Trophoblast cell (in vitro differentiated cells and primary cell): ENCODE measurements around the gene CKAP4.

Experiments used
- DNase-seq, 2 donors: peaks; one replicate each; pipeline ENCODE4 v3.0.0-alpha.2; 2016
- H2AFZ ChIP-seq: 2 replicates; pipeline ENCODE4 v1.6.1; 2013; ENCODE audit warnings: low read length, moderate library complexity, mild to moderate bottlenecking; ENCODE audit not compliant: insufficient read depth, poor library complexity
- H2AK5ac ChIP-seq: 2 replicates; pipeline ENCODE4 v1.6.1; 2013; ENCODE audit warnings: mild to moderate bottlenecking, low read length
- H2BK120ac ChIP-seq: 2 replicates; pipeline ENCODE4 v1.6.1; 2013; ENCODE audit warnings: low read length, mild to moderate bottlenecking, moderate library complexity; ENCODE audit not compliant: insufficient read depth, poor library complexity
- H2BK12ac ChIP-seq: 2 replicates; pipeline ENCODE4 v1.6.1; 2013; ENCODE audit warnings: mild to moderate bottlenecking, low read length, moderate library complexity
- H2BK5ac ChIP-seq: 2 replicates; pipeline ENCODE4 v1.6.1; 2013; ENCODE audit warnings: low read length, low read depth, moderate library complexity, mild to moderate bottlenecking; ENCODE audit not compliant: poor library complexity
- H3K14ac ChIP-seq: 2 replicates; pipeline ENCODE4 v1.6.1; 2013; ENCODE audit warnings: mild to moderate bottlenecking, low read length
- H3K18ac ChIP-seq: 2 replicates; pipeline ENCODE4 v1.6.1; 2013; ENCODE audit warnings: mild to moderate bottlenecking, low read length
- H3K23ac ChIP-seq: 2 replicates; pipeline ENCODE4 v1.6.1; 2013; ENCODE audit warnings: low read length
- H3K27ac ChIP-seq: 2 replicates; pipeline ENCODE4 v1.5.1; 2013; ENCODE audit warnings: low read depth, mild to moderate bottlenecking, inconsistent platforms, low read length, moderate library complexity
- H3K27me3 ChIP-seq: 2 replicates; pipeline ENCODE4 v1.6.1; 2013; ENCODE audit warnings: inconsistent platforms, mild to moderate bottlenecking, low read length, moderate library complexity; ENCODE audit not compliant: insufficient read depth
- H3K36me3 ChIP-seq, 2 experiments: 1 replicate in 1 of 2; 2 replicates in 1 of 2; pipeline ENCODE4 v1.6.1; 2013; ENCODE audit warnings: low read length in 2 of 2, mild to moderate bottlenecking in 2 of 2, moderate library complexity in 1 of 2; ENCODE audit not compliant: insufficient read depth in 2 of 2, control insufficient read depth in 1 of 2
- H3K4ac ChIP-seq: 2 replicates; pipeline ENCODE4 v1.6.1; 2013; ENCODE audit warnings: low read depth, mild to moderate bottlenecking, low read length, moderate library complexity
- H3K4me1 ChIP-seq, 2 experiments: 1 replicate in 1 of 2; 2 replicates in 1 of 2; pipeline ENCODE4 v1.6.1; 2013; ENCODE audit warnings: low read length in 2 of 2, mild to moderate bottlenecking in 2 of 2, moderate library complexity in 1 of 2; ENCODE audit not compliant: insufficient read depth in 2 of 2, control insufficient read depth in 1 of 2
- H3K4me2 ChIP-seq: 2 replicates; pipeline ENCODE4 v1.6.1; 2013; ENCODE audit warnings: inconsistent platforms, mild to moderate bottlenecking, low read length, moderate library complexity
- H3K4me3 ChIP-seq: 2 replicates; pipeline ENCODE4 v1.5.1; 2013; ENCODE audit warnings: mild to moderate bottlenecking, low read depth, low read length, inconsistent platforms
- H3K79me1 ChIP-seq: one replicate; pipeline ENCODE4 v1.6.1; 2013; ENCODE audit warnings: low read length
- H3K79me2 ChIP-seq: 2 replicates; pipeline ENCODE4 v1.6.1; 2013; ENCODE audit warnings: low read length, mild to moderate bottlenecking; ENCODE audit not compliant: control insufficient read depth, insufficient read depth, poor library complexity
- H3K9ac ChIP-seq: 2 replicates; pipeline ENCODE4 v1.6.1; 2013; ENCODE audit warnings: mild to moderate bottlenecking, low read length
- H3K9me3 ChIP-seq: 2 replicates; pipeline ENCODE4 v1.6.1; 2013; ENCODE audit warnings: low read depth, mild to moderate bottlenecking, control low read depth, inconsistent platforms, low read length; ENCODE audit not compliant: insufficient read depth
- H4K12ac ChIP-seq: 2 replicates; pipeline ENCODE4 v1.6.1; 2013; ENCODE audit warnings: low read depth, mild to moderate bottlenecking, low read length, moderate library complexity
- H4K8ac ChIP-seq: 2 replicates; pipeline ENCODE4 v1.6.1; 2013; ENCODE audit warnings: low read depth, mild to moderate bottlenecking, low read length, moderate library complexity
- H4K91ac ChIP-seq: one replicate; pipeline ENCODE4 v1.6.1; 2013; ENCODE audit warnings: low read depth, mild to moderate bottlenecking, low read length, moderate library complexity
- WGBS: extraction: QIAGEN DNeasy Blood & Tissue Kit; methylation state at CpG from one replicate; pipeline ENCODE4 v1.1.7; 2013; ENCODE audit warnings: missing lambda C conversion rate; ENCODE audit not compliant: insufficient read length, insufficient coverage; ENCODE audit errors: extremely low coverage; 5-methylcytosine and 5-hydroxymethylcytosine counted together

Gene CKAP4

GRCh38 chr12:106274012-106274411 lies 26.2 kb upstream of the CKAP4 start:
- no CpG with 5 or more reads among the region's 6 CpGs for WGBS

GRCh38 chr12:106273491-106273890 lies 25.7 kb upstream of the CKAP4 start:
- Histone ChIP-seq H3K9ac (no peak overlapping the region), H2AFZ (no peak overlapping the region), H2BK12ac (no peak overlapping the region), H2AK5ac (no peak overlapping the region), H3K4ac (no peak overlapping the region), H3K4me1 (no peaks in the 10 kb centered on the region), H3K4me2 (no peak overlapping the region), H3K9me3 (no peaks in the 10 kb centered on the region), H4K12ac (no peak overlapping the region), H4K91ac (no peak overlapping the region), H3K4me3 (no peak overlapping the region), H3K18ac (no peak overlapping the region), H3K23ac (no peak overlapping the region), H2BK5ac (no peak overlapping the region), H3K36me3 (no peaks in the 10 kb centered on the region), H3K14ac (no peak overlapping the region), H3K79me1 (no peaks in the 10 kb centered on the region), H3K27me3 (no peaks in the 10 kb centered on the region), H3K79me2 (no peaks in the 10 kb centered on the region), H2BK120ac (no peak overlapping the region), H3K27ac (no peak overlapping the region), H4K8ac (no peak overlapping the region)
- WGBS = no CpG with 5 or more reads among the region's 6 CpGs
- DNase-seq = no peak

More at GRCh38 chr12:106274012-106274411, 26.2 kb upstream of the CKAP4 start:
- Histone ChIP-seq H3K79me1 (no peaks in the 10 kb centered on the region), H4K12ac (no peak overlapping the region), H4K91ac (no peak overlapping the region), H3K79me2 (no peaks in the 10 kb centered on the region), H3K4me1 (no peaks in the 10 kb centered on the region), H3K36me3 (no peaks in the 10 kb centered on the region), H3K18ac (no peak overlapping the region), H3K9me3 (no peaks in the 10 kb centered on the region), H2AFZ (no peak overlapping the region), H3K4ac (no peak overlapping the region), H3K4me2 (no peak overlapping the region), H2BK5ac (no peak overlapping the region), H2BK12ac (no peak overlapping the region), H3K9ac (no peak overlapping the region), H2BK120ac (no peak overlapping the region), H3K23ac (no peak overlapping the region), H3K4me3 (no peak overlapping the region), H2AK5ac (no peak overlapping the region), H3K27ac (no peak overlapping the region), H3K27me3 (no peaks in the 10 kb centered on the region), H3K14ac (no peak overlapping the region), H4K8ac (no peak overlapping the region)
- DNase-seq = no peak

- H2BK5ac ChIP-seq = no peak overlapping the region
- H2AK5ac ChIP-seq = no peak overlapping the region
- H4K91ac ChIP-seq = no peak overlapping the region
- no peak overlapping the region for H4K8ac ChIP-seq
- no peak overlapping the region for H4K12ac ChIP-seq
- no peaks in the 10 kb centered on the region for H3K79me1 ChIP-seq
- no peak overlapping the region for H3K27ac ChIP-seq
- no peak overlapping the region for H2AFZ ChIP-seq
- H3K4me3 ChIP-seq = no peak overlapping the region
- no peak overlapping the region for H2BK120ac ChIP-seq
- H3K79me2 ChIP-seq = no peaks in the 10 kb centered on the region
- H3K14ac ChIP-seq = no peak overlapping the region
- H2BK12ac ChIP-seq = no peak overlapping the region
- H3K18ac ChIP-seq = no peak overlapping the region
- WGBS = no CpG with 5 or more reads among the region's 5 CpGs
- no peak overlapping the region for H3K4ac ChIP-seq
- no peak overlapping the region for H3K23ac ChIP-seq
- H3K9ac ChIP-seq = no peak overlapping the region
- H3K4me2 ChIP-seq = no peak overlapping the region
- no peaks in the 10 kb centered on the region for H3K4me1 ChIP-seq
- no peaks in the 10 kb centered on the region for H3K9me3 ChIP-seq
- no peaks in the 10 kb centered on the region for H3K27me3 ChIP-seq
- DNase-seq = no peak
- no peaks in the 10 kb centered on the region for H3K36me3 ChIP-seq
Measured at GRCh38 chr12:106271575-106272505, 24.0 kb upstream of the CKAP4 start.

- Histone ChIP-seq H4K8ac (no peak overlapping the region), H3K14ac (no peak overlapping the region), H2BK12ac (no peak overlapping the region), H3K4ac (no peak overlapping the region), H3K9ac (no peak overlapping the region), H3K23ac (no peak overlapping the region), H3K4me1 (no peaks in the 10 kb centered on the region), H3K27ac (no peak overlapping the region), H3K36me3 (no peaks in the 10 kb centered on the region), H3K4me2 (no peak overlapping the region), H3K27me3 (no peaks in the 10 kb centered on the region), H2AFZ (no peak overlapping the region), H3K79me2 (no peaks in the 10 kb centered on the region), H4K91ac (no peak overlapping the region), H3K4me3 (no peak overlapping the region), H2AK5ac (no peak overlapping the region), H2BK5ac (no peak overlapping the region), H3K18ac (no peak overlapping the region), H3K79me1 (no peaks in the 10 kb centered on the region), H2BK120ac (no peak overlapping the region), H4K12ac (no peak overlapping the region), H3K9me3 (no peaks in the 10 kb centered on the region)
- no CpG with 5 or more reads among the region's 7 CpGs for WGBS
- no peak for DNase-seq
Measured at GRCh38 chr12:106269150-106269771, 21.4 kb upstream of the CKAP4 start.
